Fibroblast of the aortic adventitia (primary cell): ENCODE measurements around the gene IBA57. TPM values are rescaled to one million over a fixed set of nuclear protein-coding genes. Genes with fewer than 3 reads are reported as not detected.
A peak's percentile ranks its signal among the peaks of the same experiment; 100 is the strongest.

ENCODE experiments used
- DNase-seq: peaks from one replicate; pipeline ENCODE4 v3.0.0-alpha.2; 2010; ENCODE audit warnings: low read depth
- H3K4me3 ChIP-seq: 2 replicates; pipeline ENCODE4 v1.5.1; 2011; ENCODE audit warnings: low read depth, mild to moderate bottlenecking, control low read depth, low read length, moderate library complexity
- total RNA-seq: library from RNA; depleted of rRNA; stranded (reverse); fragments of >200 nt; gene quantifications from 2 replicates; pipeline ENCODE4 v1.2.3, GENCODE V29; 2012; ENCODE audit warnings: low replicate concordance
- TF ChIP-seq, protein P1 (sequence below): IDR thresholded peaks from 2 replicates; pipeline ENCODE4 v1.5.1; 2011; ENCODE audit warnings: mild to moderate bottlenecking, low read length, control low read depth, inconsistent platforms; ENCODE audit not compliant: insufficient read depth

Gene IBA57
- total RNA-seq, 1 donor = 6.1 TPM

DNA sequence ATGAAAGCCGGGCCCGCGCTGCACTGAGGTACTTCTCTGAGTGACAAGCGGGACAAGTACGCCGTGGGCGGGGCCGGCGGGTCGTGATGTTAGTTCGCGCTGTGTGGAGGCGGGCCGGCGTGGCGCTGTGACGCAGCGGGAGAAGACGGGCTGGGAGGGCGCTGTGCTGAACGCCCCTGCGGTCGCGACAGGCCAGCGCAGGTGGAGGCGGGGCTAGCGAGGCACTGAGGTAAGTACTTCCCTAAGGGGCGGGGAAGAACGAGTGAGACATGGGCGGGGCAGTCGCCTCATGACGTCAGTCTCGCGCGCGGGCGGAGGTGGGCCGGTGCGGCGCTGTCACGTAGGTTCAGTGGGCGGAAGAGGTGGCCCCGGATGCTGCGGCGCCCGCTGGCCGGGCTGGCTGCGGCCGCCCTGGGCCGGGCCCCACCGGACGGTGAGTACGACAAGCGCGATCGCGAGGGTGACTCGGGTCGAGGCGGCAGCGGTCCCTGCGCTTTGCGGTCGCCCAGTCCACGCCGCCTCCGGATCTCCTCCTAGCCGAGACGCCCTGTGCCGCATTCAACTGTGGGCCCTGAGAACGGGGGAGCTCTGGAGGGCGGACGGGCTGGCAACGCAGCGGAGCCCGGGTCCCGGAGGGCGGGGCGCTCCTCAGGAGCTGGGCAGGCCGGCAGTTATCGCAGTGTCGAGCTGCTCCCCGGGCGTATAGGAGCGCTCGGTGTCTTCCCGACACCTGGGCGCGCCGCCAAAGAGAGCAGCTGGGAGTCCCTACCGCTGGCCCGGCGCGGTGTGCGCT, 25.5 kb upstream of the IBA57 start, which contains the start of gene GUK1:
Gene GUK1, plus strand, starts transcription at position 349 of the 793 bp plus-strand sequence. Its CDS starts 24 bp downstream, at position 373.
- TF ChIP-seq, protein P1, sequence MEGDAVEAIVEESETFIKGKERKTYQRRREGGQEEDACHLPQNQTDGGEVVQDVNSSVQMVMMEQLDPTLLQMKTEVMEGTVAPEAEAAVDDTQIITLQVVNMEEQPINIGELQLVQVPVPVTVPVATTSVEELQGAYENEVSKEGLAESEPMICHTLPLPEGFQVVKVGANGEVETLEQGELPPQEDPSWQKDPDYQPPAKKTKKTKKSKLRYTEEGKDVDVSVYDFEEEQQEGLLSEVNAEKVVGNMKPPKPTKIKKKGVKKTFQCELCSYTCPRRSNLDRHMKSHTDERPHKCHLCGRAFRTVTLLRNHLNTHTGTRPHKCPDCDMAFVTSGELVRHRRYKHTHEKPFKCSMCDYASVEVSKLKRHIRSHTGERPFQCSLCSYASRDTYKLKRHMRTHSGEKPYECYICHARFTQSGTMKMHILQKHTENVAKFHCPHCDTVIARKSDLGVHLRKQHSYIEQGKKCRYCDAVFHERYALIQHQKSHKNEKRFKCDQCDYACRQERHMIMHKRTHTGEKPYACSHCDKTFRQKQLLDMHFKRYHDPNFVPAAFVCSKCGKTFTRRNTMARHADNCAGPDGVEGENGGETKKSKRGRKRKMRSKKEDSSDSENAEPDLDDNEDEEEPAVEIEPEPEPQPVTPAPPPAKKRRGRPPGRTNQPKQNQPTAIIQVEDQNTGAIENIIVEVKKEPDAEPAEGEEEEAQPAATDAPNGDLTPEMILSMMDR = peak; percentile 17
- peak within 1 kb of the TSS; percentile 91 for H3K4me3 ChIP-seq

DNA sequence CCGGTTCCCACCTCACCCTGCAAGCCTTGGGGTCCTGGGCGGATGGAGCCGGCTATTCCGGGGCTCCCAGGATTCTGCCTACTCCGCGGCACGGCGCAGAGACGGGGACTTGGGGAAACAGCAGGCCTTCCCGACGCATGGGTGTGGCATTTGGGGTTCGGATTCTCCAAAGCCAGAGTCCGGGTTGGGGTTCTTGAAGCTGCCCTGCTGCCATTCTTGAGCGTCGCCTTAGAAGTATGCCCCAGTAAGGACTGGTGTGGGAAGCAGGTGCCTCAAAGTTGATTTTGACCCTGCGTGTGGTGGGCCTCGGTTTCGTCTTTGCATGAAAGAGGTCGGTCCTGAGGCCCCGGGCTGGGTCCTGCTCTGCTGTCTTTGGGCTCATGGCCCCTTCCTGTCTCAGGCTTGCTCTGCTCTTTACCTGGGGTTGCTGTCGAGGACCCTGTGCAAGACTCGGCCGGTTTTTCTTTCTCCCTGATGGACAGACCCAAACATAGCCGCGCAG, 24.8 kb upstream of the IBA57 start:
- no peak for DNase-seq
- peak overlapping the region; percentile 91 for H3K4me3 ChIP-seq
- TF ChIP-seq, protein P1 = no peak

More for the DNA sequence above, 25.5 kb upstream of the IBA57 start, which contains the start of gene GUK1:
- peak; percentile 97 for DNase-seq

GRCh38 chr1:228141226-228142044, 24.2 kb upstream of the IBA57 start:
- H3K4me3 ChIP-seq = peak overlapping the region; percentile 91
- DNase-seq = peak; percentile 88
- TF ChIP-seq, protein P1 = no peak

- no peak for DNase-seq
- H3K4me3 ChIP-seq = peak overlapping the region; percentile 91
- TF ChIP-seq, protein P1 = no peak
These were observed 23.4 kb upstream of the IBA57 start for GRCh38 chr1:228142155-228142691.

DNA sequence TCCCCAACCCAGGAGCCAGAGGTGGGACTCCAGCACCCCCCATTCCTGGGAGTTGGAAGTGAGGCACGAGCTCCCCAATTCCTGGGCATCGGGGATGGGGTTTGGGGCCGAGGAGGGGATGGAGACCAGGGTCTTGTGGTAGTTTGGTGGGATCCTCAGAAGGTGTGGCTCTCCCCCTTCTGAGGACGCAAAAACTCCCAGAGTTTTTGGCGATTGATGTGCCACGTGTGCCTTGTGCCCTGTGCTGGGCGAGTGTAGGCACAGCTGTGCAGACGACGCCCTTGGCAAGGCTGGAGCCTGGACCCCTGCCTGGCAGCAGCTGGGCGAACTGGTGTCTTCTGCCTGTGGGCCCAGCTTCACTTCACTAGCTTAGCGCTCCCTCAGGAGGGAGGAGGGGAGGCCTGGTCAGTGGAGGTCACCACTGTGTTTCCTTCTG, 22.9 kb upstream of the IBA57 start:
- TF ChIP-seq, protein P1 = no peak
- H3K4me3 ChIP-seq = peak overlapping the region; percentile 91
- DNase-seq = no peak

DNA sequence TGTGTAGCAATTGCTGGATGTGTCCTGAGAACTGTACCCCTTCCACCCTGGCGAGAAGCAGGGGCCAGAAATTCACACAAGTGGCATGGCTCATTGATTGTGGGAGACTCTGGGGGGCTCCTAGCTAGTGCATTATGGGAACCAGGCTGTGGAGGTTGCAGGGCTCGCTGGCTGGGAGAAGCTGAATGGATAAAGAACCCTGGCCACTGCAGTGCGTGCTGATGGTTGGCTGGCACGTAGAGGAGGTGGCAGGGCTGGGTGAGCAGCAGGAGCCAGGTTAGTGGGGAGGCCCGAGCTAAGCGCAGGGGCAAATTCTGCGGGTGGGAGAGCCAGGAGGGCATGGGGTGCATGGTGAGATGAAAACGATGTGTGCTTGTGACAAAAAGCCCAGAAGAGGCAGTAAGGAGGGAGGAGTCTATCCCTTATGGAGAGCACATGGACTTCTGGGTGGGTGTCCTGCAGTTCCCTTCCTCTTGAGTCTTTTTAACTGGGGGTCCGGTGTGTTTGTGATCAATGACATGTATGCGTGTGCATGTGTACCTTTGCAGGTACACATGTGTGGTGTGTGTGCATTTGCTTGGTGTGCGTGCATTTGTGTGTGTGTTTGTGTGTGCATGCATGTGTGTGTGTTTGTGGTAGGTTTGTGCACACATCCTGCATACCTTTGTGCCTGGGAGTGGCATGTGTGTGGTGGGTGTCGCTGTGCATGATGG, 22.0 kb upstream of the IBA57 start:
- H3K4me3 ChIP-seq = no peak overlapping the region
- TF ChIP-seq, protein P1 = no peak
- DNase-seq = no peak
